Kidney (tissue), 14 donors: ENCODE data around the gene TTC24. TPM values are rescaled to one million over a fixed set of nuclear protein-coding genes. Genes with fewer than 3 reads are reported as not detected.
A peak's percentile ranks its signal among the peaks of the same experiment; 100 is the strongest.
"Not testable (repeated sequence)": the region's sequence is repeated elsewhere in the genome, so short reads cannot be mapped to it uniquely, and the experiment has no call there.

Source experiments
- DNase-seq, 5 donors: peaks; one replicate each; pipeline ENCODE4 v3.0.0-alpha.2; 2013 to 2020
- FAIRE-seq: peaks from 2 replicates; lab custom pipeline; 2012; peaks lifted over from hg19 to GRCh38; lab: Jason Lieb, UNC
- H3K27ac ChIP-seq, 2 donors: one replicate each; pipeline ENCODE4 v1.7.0; 2013; ENCODE audit warnings: low read depth in 2 of 2, low read length in 2 of 2, inconsistent platforms in 1 of 2
- H3K27me3 ChIP-seq: one replicate; pipeline ENCODE4 v1.7.1; 2013; ENCODE audit warnings: low read length, inconsistent platforms; ENCODE audit not compliant: control insufficient read depth, insufficient read depth
- H3K36me3 ChIP-seq, 3 donors: one replicate each; pipeline versions ENCODE4 v1.7.0 to v1.7.1; 2013; ENCODE audit warnings: low read length in 3 of 3, control low read depth in 1 of 3, inconsistent platforms in 1 of 3; ENCODE audit not compliant: insufficient read depth in 3 of 3, control insufficient read depth in 2 of 3
- H3K4me1 ChIP-seq, 3 donors: one replicate each; pipeline versions ENCODE4 v1.7.0 to v1.7.1; 2013; ENCODE audit warnings: low read length in 3 of 3, inconsistent platforms in 1 of 3, low read depth in 1 of 3; ENCODE audit not compliant: control insufficient read depth in 2 of 3, insufficient read depth in 2 of 3
- H3K4me3 ChIP-seq, 3 donors: one replicate each; pipeline versions ENCODE4 v1.7.0 to v1.8.1; 2013; ENCODE audit warnings: low read length in 3 of 3, control low read depth in 1 of 3, inconsistent platforms in 1 of 3
- H3K9ac ChIP-seq, 3 donors: one replicate each; pipeline versions ENCODE4 v1.7.0 to v1.7.1; 2013; ENCODE audit warnings: low read length in 3 of 3, control low read depth in 1 of 3, inconsistent platforms in 1 of 3
- H3K9me3 ChIP-seq, 3 donors: one replicate each; pipeline versions ENCODE4 v1.7.0 to v1.7.1; 2013; ENCODE audit warnings: low read length in 3 of 3, control low read depth in 1 of 3, inconsistent platforms in 1 of 3; ENCODE audit not compliant: control insufficient read depth in 2 of 3, insufficient read depth in 1 of 3
- CTCF ChIP-seq: IDR thresholded peaks from 3 replicates; pipeline ENCODE4 v1.5.1; 2012; ENCODE audit warnings: mild to moderate bottlenecking, moderate library complexity, borderline replicate concordance; ENCODE audit not compliant: insufficient read depth; ENCODE audit errors: extremely low read depth
- intact Hi-C: fragments of 100-400 bp; cut with DNase I; formaldehyde crosslinking; loops from one replicate; pipeline ENCODE4 v1.11.1; 2022
- polyA plus RNA-seq: library from polyadenylated mRNA; stranded (reverse); fragments of 350-450 nt; fragmentation: Illumina TruSeq; extraction: RNeasy Lipid Tissue Mini Kit (QIAGEN cat#74804); gene quantifications from one replicate; pipeline ENCODE4 v1.2.3, GENCODE V29; 2014; ENCODE audit warnings: low read depth, low replicate concordance; ENCODE audit not compliant: insufficient read depth
- total RNA-seq: library from RNA; stranded (reverse); fragmentation: NEBNext Ultra II Directional; extraction: Animal tissue kit (Norgen Biotek cat#: 25700); gene quantifications from one replicate; pipeline ENCODE4 v1.2.1, GENCODE V29; 2021
- donor health status: control.
- donor health status: control.
- donor health status: control.
- donor health status: control.
- donor health status: control.
- donor health status: DM: yes; HTN: yes; CAD: no.
- donor health status: Normal renal cell carcinoma (clear cell type).

The TTC24 gene
- total and polyA plus RNA-seq, 2 donors from 2014 or later = 0.57 TPM; not detected in 1

GRCh38 chr1:156627313-156627880, 47.9 kb downstream of the TTC24 start:
- intact Hi-C loops = no loop called here
- no peak overlapping the region for H3K27ac ChIP-seq
- no peaks in the 10 kb centered on the region for H3K9me3 ChIP-seq
- no peak overlapping the region for H3K4me3 ChIP-seq
- no peak for FAIRE-seq
- no peaks in the 10 kb centered on the region for H3K36me3 ChIP-seq
- H3K4me1 ChIP-seq = peaks cover 0 to 15% (median 0%) of the 10 kb centered on the region in 3 donors
- peak in 3 of 5 donors; percentile 48 to 60 (median 59) for DNase-seq
- TF ChIP-seq CTCF = peak; percentile 42
- peaks cover 15% of the 10 kb centered on the region for H3K27me3 ChIP-seq
- H3K9ac ChIP-seq = no peak overlapping the region

- H3K9ac ChIP-seq = no peak overlapping the region
- intact Hi-C loops = no loop called here
- FAIRE-seq = no peak
- H3K27me3 ChIP-seq = peaks cover 10% of the 10 kb centered on the region
- H3K9me3 ChIP-seq = no peaks in the 10 kb centered on the region
- no peak overlapping the region for H3K27ac ChIP-seq
- TF ChIP-seq CTCF = no peak
- H3K4me1 ChIP-seq = peaks cover 0 to 3% (median 0%) of the 10 kb centered on the region in 3 donors
- no peak overlapping the region for H3K4me3 ChIP-seq
- no peak for DNase-seq
- H3K36me3 ChIP-seq = no peaks in the 10 kb centered on the region
Measured at GRCh38 chr1:156629823-156630449, 50.4 kb downstream of the TTC24 start.

GRCh38 chr1:156631152-156631551, 51.6 kb downstream of the TTC24 start:
- H3K27me3 ChIP-seq, H3K9ac ChIP-seq, DNase-seq, H3K4me3 ChIP-seq, intact Hi-C loops, H3K36me3 ChIP-seq, H3K27ac ChIP-seq, H3K9me3 ChIP-seq, H3K4me1 ChIP-seq, FAIRE-seq: not testable (repeated sequence)

- DNase-seq (no peak), FAIRE-seq (no peak)
- Histone ChIP-seq H3K9ac (no peak overlapping the region), H3K4me1 (no peaks in the 10 kb centered on the region), H3K27me3 (peaks cover 3% of the 10 kb centered on the region), H3K36me3 (no peaks in the 10 kb centered on the region), H3K4me3 (no peak overlapping the region), H3K9me3 (no peaks in the 10 kb centered on the region), H3K27ac (no peak overlapping the region)
- no peak for TF ChIP-seq CTCF
- intact Hi-C loops = no loop called here
Measured at GRCh38 chr1:156632355-156632754, 52.8 kb downstream of the TTC24 start.

Other genes starting within 250 kb of the TTC24 start
- 149 TPM for gene CCT3, start 241.4 kb upstream of the TTC24 start, total RNA-seq
- 181 TPM for gene CCT3, start 241.4 kb upstream of the TTC24 start, polyA plus RNA-seq
- not detected for gene TSACC, start 241.2 kb upstream of the TTC24 start, total RNA-seq
- 1.1 TPM for gene TSACC, start 241.2 kb upstream of the TTC24 start, polyA plus RNA-seq
- 4.2 TPM for gene RHBG, start 210.5 kb upstream of the TTC24 start, total RNA-seq
- 61.9 TPM for gene RHBG, start 210.5 kb upstream of the TTC24 start, polyA plus RNA-seq
- 49.3 TPM for gene MEF2D, start 78.9 kb upstream of the TTC24 start, total RNA-seq
- gene MEF2D, start 78.9 kb upstream of the TTC24 start, polyA plus RNA-seq = 13.7 TPM
- gene IQGAP3, start 7.2 kb upstream of the TTC24 start, total RNA-seq = 1.7 TPM
- 0.13 TPM for gene IQGAP3, start 7.2 kb upstream of the TTC24 start, polyA plus RNA-seq
- 78.0 TPM for gene NAXE, start 12.1 kb downstream of the TTC24 start, total RNA-seq
- gene NAXE, start 12.1 kb downstream of the TTC24 start, polyA plus RNA-seq = 221 TPM
- 24.0 TPM for gene GPATCH4, start 21.8 kb downstream of the TTC24 start, total RNA-seq
- 26.2 TPM for gene GPATCH4, start 21.8 kb downstream of the TTC24 start, polyA plus RNA-seq
- 1.9 TPM for gene HAPLN2, start 39.7 kb downstream of the TTC24 start, total RNA-seq
- gene HAPLN2, start 39.7 kb downstream of the TTC24 start, polyA plus RNA-seq = 0.30 TPM
- gene BCAN, start 62.4 kb downstream of the TTC24 start, total RNA-seq = 0.19 TPM
- gene BCAN, start 62.4 kb downstream of the TTC24 start, polyA plus RNA-seq = 0.45 TPM
- 50.7 TPM for gene NES, start 97.7 kb downstream of the TTC24 start, total RNA-seq
- gene NES, start 97.7 kb downstream of the TTC24 start, polyA plus RNA-seq = 44.3 TPM
- gene CRABP2, start 125.9 kb downstream of the TTC24 start, total RNA-seq = 15.2 TPM
- 21.6 TPM for gene CRABP2, start 125.9 kb downstream of the TTC24 start, polyA plus RNA-seq
- 35.2 TPM for gene METTL25B, start 148.7 kb downstream of the TTC24 start, total RNA-seq
- 29.4 TPM for gene METTL25B, start 148.7 kb downstream of the TTC24 start, polyA plus RNA-seq
- 23.3 TPM for gene ISG20L2, start 149.0 kb downstream of the TTC24 start, total RNA-seq
- gene ISG20L2, start 149.0 kb downstream of the TTC24 start, polyA plus RNA-seq = 13.3 TPM
- gene MRPL24, start 161.4 kb downstream of the TTC24 start, total RNA-seq = 71.9 TPM
- 174 TPM for gene MRPL24, start 161.4 kb downstream of the TTC24 start, polyA plus RNA-seq
- gene HDGF, start 172.0 kb downstream of the TTC24 start, total RNA-seq = 198 TPM
- 206 TPM for gene HDGF, start 172.0 kb downstream of the TTC24 start, polyA plus RNA-seq
- gene PRCC, start 187.8 kb downstream of the TTC24 start, total RNA-seq = 52.8 TPM
- gene PRCC, start 187.8 kb downstream of the TTC24 start, polyA plus RNA-seq = 50.5 TPM
- 4.3 TPM for gene SH2D2A, start 237.1 kb downstream of the TTC24 start, total RNA-seq
- gene SH2D2A, start 237.1 kb downstream of the TTC24 start, polyA plus RNA-seq = 0.32 TPM